H9 (cell line): ENCODE results near the gene TRABD2B. TPM values are rescaled to one million over a fixed set of nuclear protein-coding genes. Genes with fewer than 3 reads are reported as not detected.

ENCODE experiments used
- DNase-seq: peaks from one replicate; pipeline ENCODE4 v3.0.0-alpha.2; 2017
- H2AFZ ChIP-seq: one replicate; pipeline ENCODE4 v1.6.1; 2013; ENCODE audit warnings: mild to moderate bottlenecking, low read length, control low read depth, moderate library complexity
- H2AK5ac ChIP-seq: 2 replicates; pipeline ENCODE4 v1.6.1; 2013; ENCODE audit warnings: low read length, control low read depth, mixed read lengths; ENCODE audit not compliant: insufficient read length
- H2BK120ac ChIP-seq: one replicate; pipeline ENCODE4 v1.6.1; 2013; ENCODE audit warnings: low read depth, mild to moderate bottlenecking, low read length, control low read depth, inconsistent platforms; ENCODE audit not compliant: poor library complexity, severe bottlenecking
- H2BK12ac ChIP-seq: 2 replicates; pipeline ENCODE4 v1.6.1; 2013; ENCODE audit warnings: low read length, control low read depth, mixed read lengths, low read depth; ENCODE audit not compliant: insufficient read length
- H2BK15ac ChIP-seq: 2 replicates; pipeline ENCODE4 v1.6.1; 2013; ENCODE audit warnings: low read depth, low read length, control low read depth
- H2BK20ac ChIP-seq: one replicate; pipeline ENCODE4 v1.6.1; 2013; ENCODE audit warnings: low read depth, mild to moderate bottlenecking, low read length, control low read depth, inconsistent platforms; ENCODE audit not compliant: poor library complexity, severe bottlenecking
- H2BK5ac ChIP-seq: 2 replicates; pipeline ENCODE4 v1.6.1; 2013; ENCODE audit warnings: low read length, control low read depth, mixed read lengths; ENCODE audit not compliant: insufficient read length
- H3K14ac ChIP-seq: 2 replicates; pipeline ENCODE4 v1.6.1; 2013; ENCODE audit warnings: low read length, control low read depth; ENCODE audit not compliant: insufficient read depth
- H3K18ac ChIP-seq: 2 replicates; pipeline ENCODE4 v1.6.1; 2013; ENCODE audit warnings: low read depth, mild to moderate bottlenecking, mixed read lengths, low read length, control low read depth; ENCODE audit not compliant: insufficient read length
- H3K23ac ChIP-seq: 2 replicates; pipeline ENCODE4 v1.6.1; 2013; ENCODE audit warnings: low read length, control low read depth, mixed read lengths, low read depth; ENCODE audit not compliant: insufficient read length
- H3K23me2 ChIP-seq: 2 replicates; pipeline ENCODE4 v1.6.1; 2013; ENCODE audit warnings: low read depth, mild to moderate bottlenecking, mixed read lengths, low read length, control low read depth; ENCODE audit not compliant: insufficient read length, poor library complexity, severe bottlenecking
- H3K27ac ChIP-seq: 2 replicates; pipeline ENCODE4 v1.5.1; 2013; ENCODE audit warnings: low read length, control low read depth, mixed read lengths, low read depth; ENCODE audit not compliant: insufficient read length
- H3K27me3 ChIP-seq: 2 replicates; pipeline ENCODE4 v1.6.1; 2013; ENCODE audit warnings: low read length, control low read depth, inconsistent platforms; ENCODE audit not compliant: insufficient read depth
- H3K4ac ChIP-seq: 2 replicates; pipeline ENCODE4 v1.6.1; 2013; ENCODE audit warnings: low read depth, mild to moderate bottlenecking, control low read depth, inconsistent platforms, low read length, moderate library complexity
- H3K4me1 ChIP-seq: 2 replicates; pipeline ENCODE4 v1.6.1; 2013; ENCODE audit warnings: low read length, control low read depth, inconsistent platforms; ENCODE audit not compliant: insufficient read depth
- H3K4me2 ChIP-seq: 2 replicates; pipeline ENCODE4 v1.6.1; 2013; ENCODE audit warnings: low read length, control low read depth, mixed read lengths; ENCODE audit not compliant: insufficient read length, insufficient read depth
- H3K56ac ChIP-seq: 2 replicates; pipeline ENCODE4 v1.6.1; 2013; ENCODE audit warnings: low read depth, mild to moderate bottlenecking, mixed read lengths, low read length, control low read depth; ENCODE audit not compliant: insufficient read length
- H3K79me1 ChIP-seq: 2 replicates; pipeline ENCODE4 v1.6.1; 2013; ENCODE audit warnings: low read depth, mild to moderate bottlenecking, moderate library complexity, low read length, control low read depth, inconsistent platforms; ENCODE audit not compliant: insufficient read depth, poor library complexity, severe bottlenecking
- H3K79me2 ChIP-seq: 2 replicates; pipeline ENCODE4 v1.6.1; 2013; ENCODE audit warnings: low read length, control low read depth, inconsistent platforms; ENCODE audit not compliant: insufficient read depth
- H3K9ac ChIP-seq: 2 replicates; pipeline ENCODE4 v1.6.1; 2013; ENCODE audit warnings: low read length, control low read depth, mixed read lengths; ENCODE audit not compliant: insufficient read length; ENCODE audit errors: extremely low read depth
- H3K9me3 ChIP-seq: one replicate; pipeline ENCODE4 v1.6.1; 2013; ENCODE audit warnings: low read depth, low read length, inconsistent platforms; ENCODE audit not compliant: control insufficient read depth
- H3T11ph ChIP-seq: one replicate; pipeline ENCODE4 v1.6.1; 2013; ENCODE audit warnings: mild to moderate bottlenecking, low read length, control low read depth, inconsistent platforms
- H4K20me1 ChIP-seq: one replicate; pipeline ENCODE4 v1.6.1; 2013; ENCODE audit not compliant: control insufficient read depth, insufficient read length, insufficient read depth
- H4K5ac ChIP-seq: 2 replicates; pipeline ENCODE4 v1.6.1; 2013; ENCODE audit warnings: low read depth, mild to moderate bottlenecking, mixed read lengths, low read length, control low read depth; ENCODE audit not compliant: insufficient read length
- H4K8ac ChIP-seq: replicated peaks from 2 replicates; pipeline ENCODE4 v1.6.1; 2013; ENCODE audit warnings: low read length, control low read depth, mixed read lengths, low read depth; ENCODE audit not compliant: insufficient read length
- H4K91ac ChIP-seq: 2 replicates; pipeline ENCODE4 v1.6.1; 2013; ENCODE audit warnings: low read depth, mild to moderate bottlenecking, moderate library complexity, mixed read lengths, low read length, control low read depth; ENCODE audit not compliant: insufficient read length
- H3K27ac Mint-ChIP-seq, 3 experiments: 2 replicates in 2 of 3; 3 replicates in 1 of 3; pipeline ENCODE4 v1.8.0; 2020 to 2021; ENCODE audit warnings: mixed read lengths in 3 of 3, mild to moderate bottlenecking in 1 of 3, moderate library complexity in 1 of 3
- H3K27me3 Mint-ChIP-seq: 2 replicates; pipeline ENCODE4 v1.8.0; 2021; ENCODE audit warnings: low read depth, mild to moderate bottlenecking, moderate library complexity, mixed read lengths
- H3K36me3 Mint-ChIP-seq, 3 experiments: 2 replicates in 2 of 3; 3 replicates in 1 of 3; pipeline ENCODE4 v1.8.0; 2020 to 2021; ENCODE audit warnings: low read depth in 3 of 3, mixed read lengths in 3 of 3; ENCODE audit not compliant: insufficient read depth in 1 of 3
- H3K4me1 Mint-ChIP-seq, 2 experiments: 2 replicates each; pipeline ENCODE4 v1.8.0; 2020; ENCODE audit warnings: mixed read lengths in 2 of 2
- H3K4me3 Mint-ChIP-seq, 2 experiments: 2 replicates in 1 of 2; 3 replicates in 1 of 2; pipeline ENCODE4 v1.8.0; 2020 to 2021; ENCODE audit warnings: mild to moderate bottlenecking in 2 of 2, mixed read lengths in 2 of 2, moderate library complexity in 1 of 2
- H3K9me3 Mint-ChIP-seq, 2 experiments: 2 replicates in 1 of 2; 3 replicates in 1 of 2; pipeline ENCODE4 v1.8.0; 2020; ENCODE audit warnings: mild to moderate bottlenecking in 2 of 2, mixed read lengths in 2 of 2, moderate library complexity in 1 of 2
- CTCF ChIP-seq: fragments of 200-600 bp; sonication (generic); conservative IDR thresholded peaks from 3 replicates; pipeline ENCODE4 v1.8.0; 2021; ENCODE audit warnings: antibody characterized with exemption, mild to moderate bottlenecking
- WGBS: extraction: QIAGEN DNeasy Blood & Tissue Kit; methylation state at CpG from one replicate; pipeline ENCODE4 v1.1.7; 2013; ENCODE audit warnings: missing lambda C conversion rate, low lambda C conversion rate, mixed read lengths; ENCODE audit not compliant: insufficient read length; ENCODE audit errors: extremely low coverage; 5-methylcytosine and 5-hydroxymethylcytosine counted together
- total RNA-seq: library from RNA; stranded (reverse); gene quantifications from 2 replicates; pipeline ENCODE4 v1.2.1, GENCODE V29; 2021

Gene TRABD2B
- total RNA-seq, 1 experiment from 2014 or later = 2.3 TPM

DNA sequence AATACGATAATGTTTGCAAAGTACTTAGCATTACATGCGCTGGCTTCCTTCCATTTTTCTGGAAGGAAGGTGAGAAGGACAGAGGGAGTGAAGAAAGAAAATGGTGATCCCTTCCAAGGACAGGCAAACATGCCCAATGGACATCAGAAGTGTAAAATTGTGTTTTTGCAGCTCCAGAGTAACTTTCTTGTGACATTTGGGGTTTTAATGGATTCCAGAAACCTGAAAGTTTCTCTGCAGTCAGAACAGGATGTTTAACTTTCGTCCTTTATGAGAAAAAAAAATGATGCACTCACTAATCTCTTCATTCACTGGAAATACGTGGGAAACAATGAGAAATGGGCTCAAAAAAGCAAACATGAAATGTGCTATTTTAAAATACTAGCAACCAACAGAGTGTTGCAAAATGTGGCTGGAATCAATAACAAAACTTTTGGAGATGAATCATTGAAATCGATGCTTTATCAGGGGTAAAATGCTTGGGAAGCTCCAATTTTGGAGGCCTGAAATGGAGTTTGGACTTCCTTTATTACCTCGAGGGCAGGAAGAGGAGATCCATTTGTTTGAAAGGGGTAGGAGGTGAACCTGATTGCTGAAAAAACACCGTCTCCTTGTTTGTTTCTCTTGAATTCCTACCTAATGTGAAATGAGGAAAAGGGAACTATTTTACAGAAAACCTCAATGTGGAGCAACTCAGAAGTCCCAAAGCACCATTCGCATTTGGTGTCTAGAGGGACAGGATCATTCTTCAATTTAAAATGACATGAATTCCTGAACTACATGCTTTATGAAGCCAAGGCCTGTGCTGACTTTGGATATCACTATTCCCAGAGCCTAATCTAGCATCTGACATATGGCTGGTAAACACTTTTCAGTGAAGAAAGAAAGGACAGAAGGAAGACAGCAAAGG, 129.5 kb downstream of the TRABD2B start:
- Mint-ChIP-seq H3K9me3 (no peaks in the 10 kb centered on the region; a peak in 2 of 5 replicates), H3K4me3 (no peak overlapping the region), H3K27ac (peak overlapping the region in 1 of 3 experiments; percentile 42; a peak in 1 of 7 replicates), H3K36me3 (peaks cover 0 to 4% (median 0%) of the 10 kb centered on the region in 3 experiments; a peak in 3 of 7 replicates), H3K27me3 (peaks cover 6% of the 10 kb centered on the region), H3K4me1 (peaks cover 0 to 2% of the 10 kb centered on the region in 2 experiments; a peak in 2 of 4 replicates)
- Histone ChIP-seq H3K79me2 (no peaks in the 10 kb centered on the region), H3K14ac (no peak overlapping the region), H3K27ac (no peak overlapping the region), H3K27me3 (no peaks in the 10 kb centered on the region; the same call in 1 of the 2 replicates), H2BK15ac (no peak overlapping the region), H3K79me1 (no peaks in the 10 kb centered on the region), H2AFZ (no peak overlapping the region), H3K9ac (no peak overlapping the region), H4K91ac (no peak overlapping the region), H3T11ph (no peak overlapping the region), H3K4me2 (no peak overlapping the region), H4K5ac (no peak overlapping the region), H2AK5ac (no peak overlapping the region), H3K9me3 (no peaks in the 10 kb centered on the region), H4K8ac (no peak overlapping the region), H3K4me1 (no peaks in the 10 kb centered on the region), H4K20me1 (no peaks in the 10 kb centered on the region), H3K23me2 (no peaks in the 10 kb centered on the region), H3K56ac (no peak overlapping the region), H2BK120ac (no peak overlapping the region), H3K23ac (no peak overlapping the region), H2BK12ac (no peak overlapping the region), H2BK20ac (no peak overlapping the region), H2BK5ac (no peak overlapping the region), H3K18ac (no peak overlapping the region), H3K4ac (no peak overlapping the region)
- no peak for DNase-seq
- no peak for TF ChIP-seq CTCF
- WGBS = no CpG with 5 or more reads among the region's 8 CpGs
